Ammon's horn (tissue), 1 donor: ENCODE data around the gene BCL6B.

ENCODE experiments used
- DNase-seq: peaks from one replicate; pipeline ENCODE4 v3.0.0-alpha.2; 2016; ENCODE audit warnings: low spot score

The BCL6B gene

GRCh38 chr17:7060165-7060891 lies 37.5 kb downstream of the BCL6B start:
- no peak for DNase-seq

GRCh38 chr17:7063518-7064094 lies 40.8 kb downstream of the BCL6B start:
- DNase-seq, result no peak

GRCh38 chr17:7064261-7064660 lies 41.4 kb downstream of the BCL6B start:
- DNase-seq, result no peak

- DNase-seq, result no peak
Observed at GRCh38 chr17:7067198-7067597, 44.3 kb downstream of the BCL6B start.

GRCh38 chr17:7068268-7068667 lies 45.4 kb downstream of the BCL6B start:
- no peak for DNase-seq

GRCh38 chr17:7070712-7071111 lies 47.9 kb downstream of the BCL6B start:
- no peak for DNase-seq

GRCh38 chr17:7072406-7072805 lies 49.6 kb downstream of the BCL6B start:
- DNase-seq, result no peak

GRCh38 chr17:7074931-7075330 lies 52.1 kb downstream of the BCL6B start:
- DNase-seq, result no peak

GRCh38 chr17:7077911-7078546 lies 55.2 kb downstream of the BCL6B start:
- no peak for DNase-seq

GRCh38 chr17:7078711-7079110 lies 55.9 kb downstream of the BCL6B start:
- no peak for DNase-seq
